Spinal cord (tissue), 10 donors: ENCODE results near the gene SNRPB2. TPM values are rescaled to one million over a fixed set of nuclear protein-coding genes. Genes with fewer than 3 reads are reported as not detected.
A peak's percentile ranks its signal among the peaks of the same experiment; 100 is the strongest.

Experiments
- DNase-seq, 6 donors: peaks; one replicate each; pipeline versions ENCODE4 v3.0.0 to v3.0.0-alpha.2; 2013 to 2015; ENCODE audit warnings: low spot score in 6 of 6, low read depth in 4 of 6
- H3K27ac ChIP-seq: one replicate; pipeline ENCODE4 v1.5.1; 2013; ENCODE audit warnings: low read depth, low read length, control low read depth
- H3K27me3 ChIP-seq: one replicate; pipeline ENCODE4 v1.6.1; 2013; ENCODE audit warnings: low read length; ENCODE audit not compliant: control insufficient read depth, insufficient read depth
- H3K36me3 ChIP-seq: one replicate; pipeline ENCODE4 v1.6.1; 2013; ENCODE audit warnings: low read length; ENCODE audit not compliant: control insufficient read depth, insufficient read depth
- H3K4me1 ChIP-seq: one replicate; pipeline ENCODE4 v1.6.1; 2013; ENCODE audit warnings: low read length; ENCODE audit not compliant: control insufficient read depth, insufficient read depth
- H3K4me3 ChIP-seq: one replicate; pipeline ENCODE4 v1.5.1; 2013; ENCODE audit warnings: low read depth, low read length, control low read depth
- H3K9me3 ChIP-seq: one replicate; pipeline ENCODE4 v1.6.1; 2013; ENCODE audit warnings: low read length; ENCODE audit not compliant: control insufficient read depth, insufficient read depth
- WGBS: methylation state at CpG from one replicate; pipeline ENCODE4 v1.1.5; 2013; ENCODE audit warnings: missing lambda C conversion rate; ENCODE audit not compliant: insufficient coverage; 5-methylcytosine and 5-hydroxymethylcytosine counted together
- polyA plus RNA-seq, 2 donors: library from polyadenylated mRNA; unstranded; fragments of 120-200 nt; gene quantifications; one replicate each; pipeline ENCODE4 v1.2.1, GENCODE V29; 2013; ENCODE audit not compliant: insufficient read length in 2 of 2
- total RNA-seq, 2 donors: library from RNA; depleted of rRNA in 1 of 2; stranded (reverse); fragments of 120-200 nt in 1 of 2; fragments of >200 nt in 1 of 2; gene quantifications; one replicate each; pipeline versions ENCODE4 v1.2.3 to v1.2.4, GENCODE V29; 2013 to 2014
- donor health status: healthy.

SNRPB2 gene
- total and polyA plus RNA-seq, 4 donors, result 52.3 to 89.0 (median 67.5) TPM

GRCh38 chr20:16699293-16699692 is 30.5 kb upstream of the SNRPB2 start:
- H3K9me3 ChIP-seq, result no peaks in the 10 kb centered on the region
- H3K4me1 ChIP-seq, result no peaks in the 10 kb centered on the region
- no peaks in the 10 kb centered on the region for H3K36me3 ChIP-seq
- WGBS, result 70% methylated on average over 3 of the region's 4 CpGs
- no peak overlapping the region for H3K4me3 ChIP-seq
- H3K27me3 ChIP-seq, result no peaks in the 10 kb centered on the region
- no peak overlapping the region for H3K27ac ChIP-seq
- DNase-seq, result peak in 2 of 6 donors; percentile 26 to 69

GRCh38 chr20:16701296-16701695 is 28.5 kb upstream of the SNRPB2 start:
- no peaks in the 10 kb centered on the region for H3K36me3 ChIP-seq

GRCh38 chr20:16703570-16703969 is 26.3 kb upstream of the SNRPB2 start:
- Histone ChIP-seq H3K4me1 (no peaks in the 10 kb centered on the region), H3K27me3 (no peaks in the 10 kb centered on the region), H3K9me3 (peaks cover 1% of the 10 kb centered on the region), H3K27ac (no peak overlapping the region), H3K4me3 (no peak overlapping the region), H3K36me3 (no peaks in the 10 kb centered on the region)
- no peak for DNase-seq
- 94% methylated on average over 2 of the region's 4 CpGs for WGBS

More at GRCh38 chr20:16701296-16701695, 28.5 kb upstream of the SNRPB2 start:
- no peak for DNase-seq
- no peak overlapping the region for H3K27ac ChIP-seq
- H3K9me3 ChIP-seq, result no peaks in the 10 kb centered on the region
- WGBS, result no CpG with 5 or more reads among the region's 3 CpGs
- H3K27me3 ChIP-seq, result no peaks in the 10 kb centered on the region
- no peaks in the 10 kb centered on the region for H3K4me1 ChIP-seq
- H3K4me3 ChIP-seq, result no peak overlapping the region

- peaks cover 1% of the 10 kb centered on the region for H3K9me3 ChIP-seq
- no peaks in the 10 kb centered on the region for H3K27me3 ChIP-seq
- no peaks in the 10 kb centered on the region for H3K4me1 ChIP-seq
- H3K27ac ChIP-seq, result no peak overlapping the region
- no peak overlapping the region for H3K4me3 ChIP-seq
- WGBS, result 80% methylated on average over 1 of the region's 3 CpGs
- no peak for DNase-seq
- no peaks in the 10 kb centered on the region for H3K36me3 ChIP-seq
Measured at GRCh38 chr20:16707674-16708073, 22.2 kb upstream of the SNRPB2 start.

- Histone ChIP-seq H3K4me3 (no peak overlapping the region), H3K4me1 (no peaks in the 10 kb centered on the region), H3K36me3 (no peaks in the 10 kb centered on the region), H3K27me3 (no peaks in the 10 kb centered on the region), H3K27ac (no peak overlapping the region), H3K9me3 (peaks cover 1% of the 10 kb centered on the region)
- peak in 1 of 6 donors; percentile 47 for DNase-seq
Measured at GRCh38 chr20:16708602-16709001, 21.2 kb upstream of the SNRPB2 start.

- Histone ChIP-seq H3K27me3 (no peaks in the 10 kb centered on the region), H3K36me3 (no peaks in the 10 kb centered on the region), H3K27ac (no peak overlapping the region), H3K4me1 (no peaks in the 10 kb centered on the region), H3K9me3 (peaks cover 1% of the 10 kb centered on the region), H3K4me3 (no peak overlapping the region)
- DNase-seq, result no peak
Measured at GRCh38 chr20:16709017-16709416, 20.8 kb upstream of the SNRPB2 start.

GRCh38 chr20:16710781-16711180 is 19.0 kb upstream of the SNRPB2 start:
- Histone ChIP-seq H3K36me3 (no peaks in the 10 kb centered on the region), H3K4me1 (peaks cover 9% of the 10 kb centered on the region), H3K4me3 (no peak overlapping the region), H3K9me3 (peaks cover 1% of the 10 kb centered on the region), H3K27me3 (no peaks in the 10 kb centered on the region), H3K27ac (no peak overlapping the region)
- WGBS, result 94% methylated on average over 3 of the region's 3 CpGs
- DNase-seq, result no peak

- Histone ChIP-seq H3K27ac (no peak overlapping the region), H3K9me3 (no peaks in the 10 kb centered on the region), H3K36me3 (no peaks in the 10 kb centered on the region), H3K4me3 (no peak overlapping the region), H3K4me1 (peaks cover 9% of the 10 kb centered on the region), H3K27me3 (no peaks in the 10 kb centered on the region)
- no CpG with 5 or more reads among the region's 4 CpGs for WGBS
- DNase-seq, result peak in 2 of 6 donors; percentile 16 to 88
Measured at GRCh38 chr20:16711661-16712258, 18.1 kb upstream of the SNRPB2 start.

- Histone ChIP-seq H3K27ac (peak overlapping the region; percentile 3), H3K4me1 (peaks cover 9% of the 10 kb centered on the region), H3K36me3 (no peaks in the 10 kb centered on the region), H3K9me3 (no peaks in the 10 kb centered on the region), H3K27me3 (no peaks in the 10 kb centered on the region), H3K4me3 (no peak overlapping the region)
- peak in 2 of 6 donors; percentile 48 to 70 for DNase-seq
- 14% methylated on average over 1 of the region's 6 CpGs for WGBS
Measured at GRCh38 chr20:16712511-16712947, 17.3 kb upstream of the SNRPB2 start.

GRCh38 chr20:16713066-16713465 is 16.8 kb upstream of the SNRPB2 start:
- Histone ChIP-seq H3K27ac (no peak overlapping the region), H3K27me3 (no peaks in the 10 kb centered on the region), H3K4me1 (peaks cover 9% of the 10 kb centered on the region), H3K36me3 (no peaks in the 10 kb centered on the region), H3K9me3 (no peaks in the 10 kb centered on the region), H3K4me3 (no peak overlapping the region)
- no peak for DNase-seq
